HCT116 (cell line): Measurements from ENCODE around the gene GLRA3. TPM values are rescaled to one million over a fixed set of nuclear protein-coding genes. Genes with fewer than 3 reads are reported as not detected.

Experiments
- ATAC-seq: fragments of 200-7000 bp; cut with Tn5 transposase; 2 replicates; pipeline ENCODE4 v1.9.1; 2020; ENCODE audit warnings: mild to moderate bottlenecking, moderate library complexity
- Bru-seq: library from RNA; stranded (reverse); fragments of 400-500 nt; gene quantifications from one replicate; lab custom pipeline; 2021; lab: Mats Ljungman, UMichigan
- BruChase-seq, 2 experiments: library from RNA; stranded (reverse); fragments of 400-500 nt; gene quantifications; one replicate each; lab custom pipeline; 2021; lab: Mats Ljungman, UMichigan
- BruUV-seq: library from RNA; stranded (reverse); fragments of 400-500 nt; replicated peaks from 2 replicates; lab custom pipeline; 2021; lab: Mats Ljungman, UMichigan
- CTCF ChIA-PET: fragments of 300-600 bp; sonication (Branson Sonifier 250); formaldehyde crosslinking; loops from one replicate; lab custom pipeline; 2021; ENCODE audit warnings: antibody characterized with exemption; lab: Charles Lee
- POLR2A ChIA-PET: fragments of 300-600, 350-600 bp; sonication (Branson Sonifier 250); formaldehyde crosslinking; loops from one replicate; lab custom pipeline; 2021; ENCODE audit warnings: antibody characterized with exemption; lab: Charles Lee
- RAD21 ChIA-PET, 2 experiments: fragments of 300-600 bp; sonication (Branson Sonifier 250); formaldehyde crosslinking; loops; one replicate each; lab custom pipeline; 2023; ENCODE audit warnings: low total read pairs in 2 of 2; ENCODE audit not compliant: uncharacterized antibody in 2 of 2, unreplicated experiment in 2 of 2, low non-redundant PET in 1 of 2; lab: Charles Lee
- DNase-seq: peaks from one replicate; pipeline ENCODE4 v3.0.0-alpha.2; 2010; ENCODE audit warnings: low read depth, low spot score
- H2AFZ ChIP-seq: fragments of 200-600 bp; shearing (Covaris generic), sonication (generic); 2 replicates; pipeline ENCODE4 v1.6.1; 2017; ENCODE audit warnings: low read depth, mixed run types, mixed read lengths, antibody characterized with exemption, low read length; ENCODE audit not compliant: poor library complexity, severe bottlenecking
- H3K27ac ChIP-seq: 2 replicates; pipeline ENCODE4 v1.5.1; 2012; ENCODE audit warnings: low read depth, low read length
- H3K27me3 ChIP-seq: fragments of 200-600 bp; sonication (generic); 2 replicates; pipeline ENCODE4 v1.6.1; 2016; ENCODE audit warnings: mixed run types, low read length, mixed read lengths; ENCODE audit not compliant: insufficient read depth
- H3K36me3 ChIP-seq, 2 experiments: fragments of 200-500 bp in 1 of 2; fragments of 200-600 bp in 1 of 2; sonication (Bioruptor generic) in 1 of 2; sonication (generic) in 1 of 2; 2 replicates each; pipeline versions ENCODE4 v1.5.1 to v1.6.1; 2014 to 2016; ENCODE audit warnings: low read length in 2 of 2, inconsistent platforms in 1 of 2, mixed read lengths in 1 of 2, mixed run types in 1 of 2; ENCODE audit not compliant: insufficient read depth in 2 of 2, control insufficient read depth in 1 of 2
- H3K4me1 ChIP-seq, 2 experiments: fragments of 200-600 bp in 1 of 2; sonication (generic) in 1 of 2; 2 replicates each; pipeline versions ENCODE4 v1.5.1 to v1.6.1; 2012 to 2017; ENCODE audit warnings: low read length in 2 of 2, inconsistent platforms in 1 of 2, mild to moderate bottlenecking in 1 of 2, mixed read lengths in 1 of 2, mixed run types in 1 of 2, moderate library complexity in 1 of 2; ENCODE audit not compliant: insufficient read depth in 2 of 2, control insufficient read depth in 1 of 2
- H3K4me2 ChIP-seq: fragments of 200-600 bp; sonication (generic); 2 replicates; pipeline ENCODE4 v1.6.1; 2017; ENCODE audit warnings: mixed run types, low read length, mixed read lengths
- H3K4me3 ChIP-seq, 2 experiments: fragments of 200-600 bp in 1 of 2; sonication (generic) in 1 of 2; replicated peaks in 1 of 2; 2 replicates each; pipeline ENCODE4 v1.5.1; 2011 to 2016; ENCODE audit warnings: low read length in 2 of 2, control low read depth in 1 of 2, low read depth in 1 of 2, mild to moderate bottlenecking in 1 of 2, mixed read lengths in 1 of 2, mixed run types in 1 of 2
- H3K79me2 ChIP-seq: fragments of 200-600 bp; sonication (generic); 2 replicates; pipeline ENCODE4 v1.6.1; 2017; ENCODE audit warnings: mild to moderate bottlenecking, mixed run types, low read length, moderate library complexity, mixed read lengths; ENCODE audit not compliant: insufficient read depth
- H3K9ac ChIP-seq: fragments of 200-600 bp; sonication (generic); 2 replicates; pipeline ENCODE4 v1.6.1; 2016; ENCODE audit warnings: low read length, mixed read lengths
- H3K9me2 ChIP-seq: fragments of 200-600 bp; sonication (generic), shearing (Covaris generic); 2 replicates; pipeline ENCODE4 v1.6.1; 2017; ENCODE audit warnings: mixed run types, mild to moderate bottlenecking, moderate library complexity; ENCODE audit not compliant: insufficient read depth
- H3K9me3 ChIP-seq, 2 experiments: fragments of 200-500 bp in 1 of 2; fragments of 200-600 bp in 1 of 2; sonication (Bioruptor generic) in 1 of 2; sonication (generic) in 1 of 2; 2 replicates each; pipeline ENCODE4 v1.6.1; 2014 to 2017; ENCODE audit warnings: low read length in 2 of 2, mixed read lengths in 2 of 2, inconsistent platforms in 1 of 2, low read depth in 1 of 2, mild to moderate bottlenecking in 1 of 2, mixed run types in 1 of 2, moderate library complexity in 1 of 2; ENCODE audit not compliant: control insufficient read depth in 1 of 2, insufficient read depth in 1 of 2
- H4K20me1 ChIP-seq: fragments of 200-600 bp; sonication (generic), shearing (Covaris generic); 2 replicates; pipeline ENCODE4 v1.6.1; 2017; ENCODE audit warnings: mixed run types, mild to moderate bottlenecking, moderate library complexity; ENCODE audit not compliant: insufficient read depth
- EZH2 ChIP-seq: fragments of 200-600 bp; sonication (generic); IDR thresholded peaks from 2 replicates; pipeline ENCODE4 v1.6.1; 2017; ENCODE audit warnings: antibody characterized with exemption, mixed run types
- intact Hi-C: fragments of 100-400 bp; cut with micrococcal nuclease; formaldehyde crosslinking; loops from 2 replicates; pipeline ENCODE4 v1.10.0; 2022
- long read RNA-seq: library from polyadenylated mRNA; unstranded; transcript quantifications from one replicate; pipeline ENCODE4 v2.0.0, GENCODE V29; 2021; ENCODE audit not compliant: unreplicated experiment
- polyA plus RNA-seq: library from polyadenylated mRNA; unstranded; fragments of >200 nt; gene quantifications from 2 replicates; pipeline ENCODE4 v1.2.1, GENCODE V29; 2012; ENCODE audit warnings: missing spikeins
- total RNA-seq: library from RNA; stranded (reverse); gene quantifications from one replicate; pipeline ENCODE4 v1.2.1, GENCODE V29; 2021; ENCODE audit not compliant: unreplicated experiment
- TF ChIP-seq, protein P1 (sequence below): IDR thresholded peaks from 2 replicates; pipeline ENCODE4 v1.6.1; 2012; ENCODE audit warnings: low read depth

GLRA3 gene
- total RNA-seq (not detected), Bru-seq, nascent RNA (percentile 6 among the genes with signal in this experiment), BruChase-seq, experiment 1, labeled RNA remaining after a 6-hour chase (percentile 3 among the genes with signal in this experiment), BruChase-seq, experiment 2, labeled RNA remaining after a 2-hour chase (percentile 6 among the genes with signal in this experiment)
- polyA plus RNA-seq, result 0.07 TPM in 1 of 2 replicates, not detected in the other
- long read RNA-seq, result 0 reads

DNA sequence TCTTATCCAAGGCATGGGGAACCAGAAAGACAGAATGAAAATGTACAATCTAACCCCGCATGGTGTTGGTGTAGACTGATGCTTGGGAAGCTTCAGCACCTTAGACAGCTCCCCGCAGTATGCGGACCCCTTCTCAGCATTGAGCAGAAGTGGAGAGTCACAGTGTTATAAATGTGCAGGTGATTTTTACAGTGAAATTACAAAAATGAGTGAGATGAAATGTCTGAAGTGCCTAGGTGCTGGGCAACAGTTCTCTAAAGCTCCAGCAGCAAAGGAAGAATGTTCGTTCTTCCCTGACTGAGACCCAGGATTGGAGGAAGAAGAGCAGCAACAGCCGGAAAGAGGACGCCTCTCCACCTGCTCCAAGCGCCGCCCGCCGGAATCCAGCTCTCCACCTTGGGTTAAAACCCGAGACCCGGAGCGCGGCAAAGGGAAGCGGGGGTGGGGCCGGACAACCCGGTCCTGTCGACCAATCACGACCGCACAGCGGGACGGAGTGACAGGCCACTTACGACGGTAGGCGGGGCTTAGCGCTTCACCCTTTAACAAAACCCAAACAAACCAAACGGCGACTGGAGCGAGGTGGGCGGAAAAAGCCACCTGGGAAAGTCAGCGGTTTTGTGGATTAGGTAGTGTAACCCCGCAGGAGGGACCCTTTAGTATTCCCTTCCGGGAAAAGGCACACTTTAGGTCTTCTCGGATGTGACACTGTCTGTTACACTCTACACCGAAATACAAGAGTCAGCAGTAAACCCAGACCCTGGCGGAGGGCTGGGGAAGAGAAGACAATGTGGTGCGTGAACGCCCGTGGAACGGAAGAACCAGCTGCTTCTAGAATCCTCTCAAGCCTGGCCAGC lies at the start of gene GLRA3:
Gene GLRA3, minus strand, starts transcription at position 403 of the 857 bp plus-strand sequence. CDS start 436 bp downstream, outside the sequence.
- no peak for DNase-seq
- ATAC-seq, result no peak
- CTCF ChIA-PET, result no interaction called here
- no peaks in the 10 kb centered on the region for H4K20me1 ChIP-seq
- H2AFZ ChIP-seq, result no peak within 1 kb of the TSS
- no peaks in the 10 kb centered on the region for H3K79me2 ChIP-seq
- no peak within 1 kb of the TSS for H3K9ac ChIP-seq
- intact Hi-C loops, result no loop called here
- H3K27me3 ChIP-seq, result no peaks in the 10 kb centered on the region
- H3K4me3 ChIP-seq, result no peak within 1 kb of the TSS
- no peaks in the 10 kb centered on the region for H3K9me2 ChIP-seq
- H3K36me3 ChIP-seq, result no peaks in the 10 kb centered on the region
- no TSS peak for BruUV-seq
- no peak within 1 kb of the TSS for H3K27ac ChIP-seq
- RAD21 ChIA-PET, result no interaction called here
- POLR2A ChIA-PET, result no interaction called here
- TF ChIP-seq EZH2, result no peak
- TF ChIP-seq, protein P1, sequence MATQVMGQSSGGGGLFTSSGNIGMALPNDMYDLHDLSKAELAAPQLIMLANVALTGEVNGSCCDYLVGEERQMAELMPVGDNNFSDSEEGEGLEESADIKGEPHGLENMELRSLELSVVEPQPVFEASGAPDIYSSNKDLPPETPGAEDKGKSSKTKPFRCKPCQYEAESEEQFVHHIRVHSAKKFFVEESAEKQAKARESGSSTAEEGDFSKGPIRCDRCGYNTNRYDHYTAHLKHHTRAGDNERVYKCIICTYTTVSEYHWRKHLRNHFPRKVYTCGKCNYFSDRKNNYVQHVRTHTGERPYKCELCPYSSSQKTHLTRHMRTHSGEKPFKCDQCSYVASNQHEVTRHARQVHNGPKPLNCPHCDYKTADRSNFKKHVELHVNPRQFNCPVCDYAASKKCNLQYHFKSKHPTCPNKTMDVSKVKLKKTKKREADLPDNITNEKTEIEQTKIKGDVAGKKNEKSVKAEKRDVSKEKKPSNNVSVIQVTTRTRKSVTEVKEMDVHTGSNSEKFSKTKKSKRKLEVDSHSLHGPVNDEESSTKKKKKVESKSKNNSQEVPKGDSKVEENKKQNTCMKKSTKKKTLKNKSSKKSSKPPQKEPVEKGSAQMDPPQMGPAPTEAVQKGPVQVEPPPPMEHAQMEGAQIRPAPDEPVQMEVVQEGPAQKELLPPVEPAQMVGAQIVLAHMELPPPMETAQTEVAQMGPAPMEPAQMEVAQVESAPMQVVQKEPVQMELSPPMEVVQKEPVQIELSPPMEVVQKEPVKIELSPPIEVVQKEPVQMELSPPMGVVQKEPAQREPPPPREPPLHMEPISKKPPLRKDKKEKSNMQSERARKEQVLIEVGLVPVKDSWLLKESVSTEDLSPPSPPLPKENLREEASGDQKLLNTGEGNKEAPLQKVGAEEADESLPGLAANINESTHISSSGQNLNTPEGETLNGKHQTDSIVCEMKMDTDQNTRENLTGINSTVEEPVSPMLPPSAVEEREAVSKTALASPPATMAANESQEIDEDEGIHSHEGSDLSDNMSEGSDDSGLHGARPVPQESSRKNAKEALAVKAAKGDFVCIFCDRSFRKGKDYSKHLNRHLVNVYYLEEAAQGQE, result peak; percentile 64
- TF ChIP-seq, all 23 proteins: peak for 1
- H3K4me2 ChIP-seq, result no peak within 1 kb of the TSS
- no peaks in the 10 kb centered on the region for H3K4me1 ChIP-seq
- H3K9me3 ChIP-seq, result no peaks in the 10 kb centered on the region
